Hematopoietic multipotent progenitor cell treated with erythropoietin and hydrocortisone succinate and interleukin-3 and kit ligand, for 17 days (in vitro differentiated cells): ENCODE measurements around the gene CLEC2A.
A peak's percentile ranks its signal among the peaks of the same experiment; 100 is the strongest.

ENCODE experiments used
- DNase-seq: peaks from one replicate; pipeline ENCODE4 v3.0.0-alpha.2; 2015; ENCODE audit warnings: low spot score

Gene CLEC2A

GRCh38 chr12:9933958-9934357 lies 1.8 kb upstream of the CLEC2A start:
- no peak for DNase-seq

DNA sequence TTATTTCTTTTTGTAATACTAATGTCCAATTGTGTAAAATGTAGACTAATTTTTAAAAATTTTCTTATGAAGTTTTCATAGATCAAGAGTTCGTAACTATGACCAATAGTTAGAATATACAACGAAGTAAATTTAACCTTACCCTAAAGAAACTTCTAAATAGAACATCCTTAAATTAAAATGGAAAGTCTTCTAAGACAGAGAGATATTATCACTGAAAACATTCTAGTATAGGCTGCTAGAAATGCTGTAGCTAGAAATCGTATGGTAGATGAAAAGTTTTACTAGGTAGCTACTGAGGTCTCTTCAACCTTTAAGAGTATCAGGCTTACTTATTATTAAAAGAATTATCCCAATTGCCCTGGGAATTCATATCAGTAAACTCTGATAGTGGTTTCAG lies 925 bp downstream of the CLEC2A start:
- DNase-seq: no peak

GRCh38 chr12:9928607-9929006 lies 3.6 kb downstream of the CLEC2A start:
- no peak for DNase-seq

DNA sequence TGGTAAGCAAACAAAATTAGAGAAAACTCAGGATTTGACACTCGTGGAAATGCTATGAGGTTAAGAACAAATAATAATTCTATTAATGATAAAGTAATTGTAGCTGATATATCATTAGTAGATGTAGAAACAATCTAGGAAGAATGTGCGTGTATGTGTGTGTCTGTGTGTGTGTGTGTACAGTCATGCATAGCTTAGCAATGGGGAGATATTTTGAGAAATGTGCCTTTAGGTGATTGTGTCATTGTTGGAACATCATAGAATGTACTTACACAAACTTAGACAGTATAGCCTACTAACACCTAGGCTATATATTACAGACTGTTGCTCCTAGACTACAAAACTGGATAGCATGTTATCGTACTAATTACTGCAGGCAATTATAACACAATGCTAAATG lies 5.3 kb downstream of the CLEC2A start:
- DNase-seq: no peak

- peak; percentile 52 for DNase-seq
Measured at GRCh38 chr12:9925705-9926393, 6.3 kb downstream of the CLEC2A start.

DNA sequence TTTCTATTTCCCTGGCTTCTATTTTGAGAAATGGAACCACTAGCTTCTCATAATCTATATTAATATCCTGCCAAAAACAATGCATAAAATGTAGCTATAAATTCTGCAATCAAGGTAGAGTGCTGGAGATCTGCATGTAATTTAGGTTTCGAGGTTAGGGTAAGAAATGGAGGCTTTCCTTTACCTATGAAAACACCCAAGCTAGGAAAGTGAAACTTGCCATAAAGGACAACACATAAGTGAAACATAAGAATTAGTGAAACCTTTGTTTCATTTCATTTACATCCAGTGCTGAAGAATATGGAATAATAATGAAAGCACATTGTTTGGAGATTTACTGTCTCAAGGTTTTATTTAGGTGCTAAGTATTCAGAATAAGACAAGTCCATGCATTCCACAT lies 9.7 kb downstream of the CLEC2A start:
- DNase-seq: no peak

GRCh38 chr12:9920451-9920850 lies 11.7 kb downstream of the CLEC2A start:
- DNase-seq: no peak

- DNase-seq: no peak
Measured at GRCh38 chr12:9919443-9919842, 12.7 kb downstream of the CLEC2A start.

DNA sequence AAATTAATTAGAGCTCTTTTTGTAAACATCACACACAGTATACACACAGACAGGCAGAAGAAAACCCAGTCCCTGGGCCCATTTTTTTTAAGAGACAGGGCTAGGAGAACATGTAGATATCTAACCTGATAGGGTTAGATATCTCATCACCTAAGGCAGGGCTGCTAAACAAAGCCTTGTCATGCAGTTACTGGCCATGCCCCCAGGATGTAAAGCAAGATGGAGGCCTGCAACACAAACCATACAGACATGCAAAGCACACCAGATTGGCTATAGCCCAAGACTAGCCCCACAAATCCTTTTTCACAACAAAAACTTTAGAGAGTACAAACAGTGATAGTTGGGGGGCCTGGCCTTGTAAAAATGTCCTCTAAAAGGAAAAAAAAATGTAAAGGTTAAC lies 20.5 kb downstream of the CLEC2A start:
- DNase-seq: no peak

DNA sequence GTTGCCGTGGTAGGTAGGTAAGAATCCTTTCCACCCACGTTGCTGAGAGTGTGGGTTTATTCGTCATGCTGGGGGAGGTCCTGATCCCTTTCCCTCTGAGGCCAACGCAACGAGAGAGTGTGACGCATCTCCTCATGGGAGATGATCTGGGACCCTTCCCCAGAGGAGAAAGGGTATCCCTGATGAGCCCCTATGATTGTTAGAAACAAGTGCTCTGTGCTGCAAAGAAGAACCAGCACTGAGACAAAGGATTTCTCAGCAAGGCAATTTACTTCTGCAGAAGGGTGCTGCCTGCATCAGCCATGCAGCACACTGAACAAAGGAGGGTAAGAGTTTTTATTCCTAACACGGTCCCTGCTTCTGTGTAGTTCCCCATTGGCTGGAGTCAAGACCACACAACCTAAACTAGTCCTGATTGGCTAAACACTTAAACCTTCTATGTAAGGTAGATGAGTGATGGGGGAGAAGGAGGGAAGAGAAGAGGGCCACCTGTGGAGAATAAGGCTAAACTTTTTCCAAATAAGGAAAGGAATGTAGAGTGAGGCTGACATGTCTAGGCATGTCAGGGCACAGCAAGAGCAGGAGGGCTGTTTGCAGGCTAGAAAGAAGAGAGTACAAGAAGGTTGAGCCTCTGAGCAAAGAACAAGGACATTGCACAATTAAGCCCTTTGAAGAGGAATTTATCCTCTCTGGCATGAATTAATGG lies 21.3 kb downstream of the CLEC2A start:
- DNase-seq: no peak

DNA sequence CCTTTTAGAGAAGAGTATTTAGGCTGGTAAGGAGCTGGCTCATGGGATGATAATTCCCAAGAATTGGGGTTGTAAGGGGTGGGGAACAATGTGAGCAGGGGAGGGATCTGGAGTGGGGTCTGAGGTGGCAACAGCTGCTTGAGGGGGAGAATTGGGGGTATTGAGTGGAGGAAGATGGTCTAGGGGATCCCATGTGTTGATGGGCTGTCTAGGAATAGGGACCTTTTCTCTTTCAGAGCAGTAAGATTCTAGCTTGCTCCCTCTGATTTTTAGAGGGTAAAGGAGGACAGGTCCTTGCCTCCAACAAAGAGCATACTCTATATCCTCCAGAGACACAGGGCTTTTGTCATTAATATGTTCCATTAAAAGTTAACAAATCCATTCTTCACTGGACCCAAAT lies 22.4 kb downstream of the CLEC2A start:
- no peak for DNase-seq

GRCh38 chr12:9908350-9908749 lies 23.8 kb downstream of the CLEC2A start:
- no peak for DNase-seq

GRCh38 chr12:9907769-9908168 lies 24.4 kb downstream of the CLEC2A start:
- no peak for DNase-seq

- no peak for DNase-seq
Measured at GRCh38 chr12:9906873-9907272, 25.3 kb downstream of the CLEC2A start.

DNA sequence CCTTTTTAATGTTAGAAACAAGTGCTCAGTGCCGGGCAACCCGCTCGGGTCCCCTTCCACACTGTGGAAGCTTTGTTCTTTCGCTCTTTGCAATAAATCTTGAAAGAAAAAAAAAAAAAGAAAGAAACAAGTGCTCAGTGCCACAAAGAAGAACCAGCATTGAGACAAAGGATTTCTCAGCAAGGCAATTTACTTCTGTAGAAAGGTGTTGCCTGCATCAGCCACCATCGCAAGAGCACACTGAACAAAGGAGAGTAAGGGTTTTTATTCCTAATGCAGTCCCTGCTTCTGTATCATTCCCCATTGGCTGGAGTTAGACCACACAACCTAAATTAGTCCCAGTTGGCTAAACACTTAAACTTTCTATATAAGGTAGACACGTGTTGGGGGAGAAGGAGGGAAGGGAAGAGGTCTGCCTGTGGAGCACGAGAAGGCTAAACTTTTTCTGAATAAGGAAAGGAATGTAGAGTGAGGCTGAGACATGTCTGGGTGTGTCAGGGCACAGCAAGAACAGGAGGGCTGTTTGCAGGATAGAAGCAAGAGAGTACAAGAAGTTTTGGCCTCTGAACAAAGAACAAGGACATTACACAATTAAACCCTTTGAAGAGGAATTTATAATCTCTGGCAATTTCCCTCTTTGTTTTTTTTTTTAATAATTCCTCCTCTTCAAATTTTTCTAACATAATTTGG lies 29.5 kb downstream of the CLEC2A start:
- no peak for DNase-seq

GRCh38 chr12:9900930-9901329 lies 31.2 kb downstream of the CLEC2A start:
- DNase-seq: no peak

DNA sequence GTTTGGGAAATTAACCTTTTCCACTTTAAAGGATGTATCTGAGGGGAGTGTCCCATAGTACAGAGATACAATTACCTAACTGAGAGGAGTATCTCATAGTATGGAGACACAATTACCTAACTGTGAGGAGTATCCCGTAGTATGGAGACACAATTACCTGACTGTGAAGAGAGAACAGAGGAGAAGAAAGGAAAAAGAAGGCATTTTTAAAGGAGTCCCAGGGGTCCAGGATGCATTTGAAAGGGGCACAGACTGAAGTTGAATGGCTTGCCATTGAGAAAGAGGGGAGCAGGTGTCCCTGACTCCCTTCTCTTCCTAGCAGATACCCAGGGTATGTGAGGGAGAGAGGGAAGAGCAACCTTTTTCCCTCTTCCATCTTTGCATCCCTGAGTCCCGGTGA lies 33.0 kb downstream of the CLEC2A start:
- DNase-seq: no peak

DNA sequence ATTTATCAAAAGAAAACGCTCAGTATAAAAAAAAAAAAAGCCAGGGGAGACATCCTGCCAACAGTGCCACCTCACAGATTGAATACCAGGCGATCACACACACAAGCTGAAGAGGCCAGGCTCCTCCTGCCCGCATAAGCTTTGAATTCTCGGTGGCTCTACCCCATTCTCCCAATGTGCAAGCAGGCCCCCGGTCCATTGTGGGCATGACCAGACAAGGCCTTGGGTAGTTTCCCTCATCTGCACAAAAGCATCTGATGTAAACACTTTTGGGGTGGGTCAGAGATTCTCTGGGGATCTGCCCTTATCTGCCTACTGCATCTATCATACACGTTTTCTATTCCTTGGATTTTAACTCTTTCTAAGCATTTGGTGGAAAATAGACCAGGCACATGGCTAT lies 34.6 kb downstream of the CLEC2A start:
- DNase-seq: no peak

DNA sequence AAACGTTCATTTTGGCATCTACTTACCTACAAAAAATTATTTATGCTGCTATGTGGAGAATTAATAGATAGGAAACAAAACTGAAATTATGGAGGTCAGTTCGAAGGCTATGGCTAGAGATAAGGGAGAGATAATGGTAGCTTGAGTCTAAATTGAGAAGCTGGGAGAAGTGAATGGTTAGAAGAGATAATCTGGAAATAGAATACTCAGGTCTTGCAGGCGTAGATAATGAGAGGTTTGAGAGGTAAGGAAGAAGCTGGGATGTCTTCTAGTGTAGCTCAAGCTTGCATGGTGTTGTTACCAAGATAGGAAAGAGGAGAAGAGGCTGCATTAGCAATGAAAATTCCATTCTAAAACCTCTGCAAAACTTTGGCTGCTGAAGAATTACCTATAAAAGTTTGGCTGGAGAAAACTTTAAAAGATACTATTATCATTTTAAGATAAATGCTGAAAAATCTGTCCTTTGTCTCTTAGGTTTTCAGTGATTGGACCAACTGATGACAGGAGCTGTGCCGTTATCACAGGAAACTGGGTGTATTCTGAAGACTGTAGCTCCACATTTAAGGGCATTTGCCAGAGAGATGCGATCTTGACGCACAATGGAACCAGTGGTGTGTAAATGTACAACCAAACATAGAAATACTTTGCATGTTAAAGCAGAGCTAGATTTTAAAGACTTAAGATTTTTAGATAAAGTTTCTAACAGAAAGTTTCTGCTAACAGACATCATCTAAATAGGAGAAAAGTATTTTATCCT lies 36.8 kb downstream of the CLEC2A start:
- DNase-seq: no peak

GRCh38 chr12:9888665-9889273 lies 43.4 kb downstream of the CLEC2A start:
- DNase-seq: no peak

DNA sequence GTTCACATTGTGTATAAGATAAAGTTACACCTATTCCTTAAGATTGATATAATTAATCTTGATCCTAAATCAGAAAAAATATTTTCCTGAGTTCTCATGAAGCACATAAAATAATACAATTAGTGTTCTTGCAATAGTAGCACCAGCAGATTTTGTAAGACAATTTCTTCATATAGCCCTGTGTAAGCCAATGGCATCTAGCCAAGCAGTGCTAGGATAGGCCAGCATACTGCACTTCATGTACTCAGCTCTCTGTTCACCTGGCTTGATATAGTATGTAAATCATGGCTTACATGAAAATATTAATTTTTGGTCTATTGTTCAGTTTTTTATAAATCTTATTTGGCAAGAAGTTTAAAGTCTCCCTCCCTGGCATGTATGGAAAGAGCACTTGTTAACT lies 49.0 kb downstream of the CLEC2A start:
- no peak for DNase-seq

- DNase-seq: no peak
Measured at GRCh38 chr12:9881988-9882387, 50.2 kb downstream of the CLEC2A start.
